Osteoblast (primary cell): ENCODE data around the gene DUSP22. TPM values are rescaled to one million over a fixed set of nuclear protein-coding genes. Genes with fewer than 3 reads are reported as not detected.

Source experiments
- DNase-seq: peaks from one replicate; pipeline ENCODE4 v3.0.0; 2011; ENCODE audit warnings: low spot score, mixed read lengths; ENCODE audit not compliant: insufficient read length; ENCODE audit errors: missing footprints
- H2AFZ ChIP-seq: 2 replicates; pipeline ENCODE4 v1.6.0; 2011; ENCODE audit warnings: mild to moderate bottlenecking, low read length
- H3K27ac ChIP-seq: 2 replicates; pipeline ENCODE4 v1.5.1; 2011; ENCODE audit warnings: mild to moderate bottlenecking, low read depth, low read length, moderate library complexity
- H3K27me3 ChIP-seq: 2 replicates; pipeline ENCODE4 v1.6.0; 2012; ENCODE audit warnings: mild to moderate bottlenecking, control low read depth, inconsistent platforms, low read length, moderate library complexity; ENCODE audit not compliant: insufficient read depth
- H3K36me3 ChIP-seq: 2 replicates; pipeline ENCODE4 v1.5.1; 2011; ENCODE audit warnings: mild to moderate bottlenecking, low read length, control low read depth, moderate library complexity; ENCODE audit not compliant: insufficient read depth
- H3K4me1 ChIP-seq: 2 replicates; pipeline ENCODE4 v1.5.1; 2011; ENCODE audit warnings: mild to moderate bottlenecking, low read length, control low read depth, moderate library complexity; ENCODE audit not compliant: insufficient read depth
- H3K4me2 ChIP-seq: 2 replicates; pipeline ENCODE4 v1.6.0; 2011; ENCODE audit warnings: mild to moderate bottlenecking, low read length; ENCODE audit not compliant: insufficient read depth
- H3K4me3 ChIP-seq: fragments of 200-600 bp; sonication (generic); 3 replicates; pipeline ENCODE4 v1.5.1; 2012; ENCODE audit warnings: mild to moderate bottlenecking, low read length, inconsistent platforms; ENCODE audit not compliant: insufficient read depth
- H3K79me2 ChIP-seq: 2 replicates; pipeline ENCODE4 v1.6.0; 2012; ENCODE audit warnings: mild to moderate bottlenecking, low read length, control low read depth, inconsistent platforms; ENCODE audit not compliant: insufficient read depth
- H3K9me3 ChIP-seq: 2 replicates; pipeline ENCODE4 v1.5.1; 2011; ENCODE audit warnings: low read depth, low read length, control low read depth
- H4K20me1 ChIP-seq: 2 replicates; pipeline ENCODE4 v1.6.0; 2012; ENCODE audit warnings: mild to moderate bottlenecking, low read length, control low read depth; ENCODE audit not compliant: insufficient read depth
- CTCF ChIP-seq: IDR thresholded peaks from 2 replicates; pipeline ENCODE4 v1.5.1; 2011; ENCODE audit warnings: mild to moderate bottlenecking, low read depth, low read length, moderate library complexity; ENCODE audit errors: extremely low read depth
- total RNA-seq: library from RNA; depleted of rRNA; stranded (reverse); fragments of >200 nt; gene quantifications from 2 replicates; pipeline ENCODE4 v1.2.3, GENCODE V29; 2012

The DUSP22 gene
- total RNA-seq, 1 donor = 18.1 TPM

GRCh38 chr6:291204-291696 is 1.0 kb upstream of the DUSP22 start:
- H3K79me2 ChIP-seq = peaks cover 4% of the 10 kb centered on the region
- no peak for DNase-seq
- H3K27ac ChIP-seq = peak overlapping the region; percentile 29
- H3K4me3 ChIP-seq = peak overlapping the region; percentile 73
- no peak for TF ChIP-seq CTCF
- no peaks in the 10 kb centered on the region for H3K36me3 ChIP-seq
- H3K27me3 ChIP-seq = peaks cover 8% of the 10 kb centered on the region
- peaks cover 9% of the 10 kb centered on the region for H3K4me1 ChIP-seq
- H2AFZ ChIP-seq = peak overlapping the region; percentile 55
- peaks cover 3% of the 10 kb centered on the region for H4K20me1 ChIP-seq
- no peaks in the 10 kb centered on the region for H3K9me3 ChIP-seq
- peak overlapping the region; percentile 68 for H3K4me2 ChIP-seq

- Histone ChIP-seq H3K27me3 (peaks cover 8% of the 10 kb centered on the region), H3K36me3 (no peaks in the 10 kb centered on the region), H3K9me3 (no peaks in the 10 kb centered on the region), H3K4me3 (peak overlapping the region; percentile 73), H3K4me1 (peaks cover 9% of the 10 kb centered on the region), H2AFZ (peak overlapping the region; percentile 85), H3K27ac (no peak overlapping the region), H3K79me2 (peaks cover 9% of the 10 kb centered on the region), H3K4me2 (peak overlapping the region; percentile 89), H4K20me1 (peaks cover 9% of the 10 kb centered on the region)
- no peak for TF ChIP-seq CTCF
- DNase-seq = peak; percentile 94
These were observed 362 bp downstream of the DUSP22 start for GRCh38 chr6:292506-293192.

GRCh38 chr6:293193-294174 is 1.2 kb downstream of the DUSP22 start:
- Histone ChIP-seq H2AFZ (peak overlapping the region; percentile 85), H3K4me2 (peak overlapping the region; percentile 89), H3K27ac (no peak overlapping the region), H3K36me3 (no peaks in the 10 kb centered on the region), H3K4me3 (peak overlapping the region; percentile 73), H3K79me2 (peaks cover 9% of the 10 kb centered on the region), H3K4me1 (peaks cover 9% of the 10 kb centered on the region), H4K20me1 (peaks cover 9% of the 10 kb centered on the region), H3K27me3 (peaks cover under 1% of the 10 kb centered on the region), H3K9me3 (no peaks in the 10 kb centered on the region)
- no peak for TF ChIP-seq CTCF
- DNase-seq = peak; percentile 92
